Stimulated activated naive CD4-positive, alpha-beta T cell treated with Interleukin-2 at 50 U/mL for 16 hours (primary cell): ENCODE results near the gene MYO7B.

ENCODE experiments used
- DNase-seq: peaks from one replicate; lab custom pipeline; 2025; lab: John Stamatoyannopoulos, UW

The MYO7B gene

DNA sequence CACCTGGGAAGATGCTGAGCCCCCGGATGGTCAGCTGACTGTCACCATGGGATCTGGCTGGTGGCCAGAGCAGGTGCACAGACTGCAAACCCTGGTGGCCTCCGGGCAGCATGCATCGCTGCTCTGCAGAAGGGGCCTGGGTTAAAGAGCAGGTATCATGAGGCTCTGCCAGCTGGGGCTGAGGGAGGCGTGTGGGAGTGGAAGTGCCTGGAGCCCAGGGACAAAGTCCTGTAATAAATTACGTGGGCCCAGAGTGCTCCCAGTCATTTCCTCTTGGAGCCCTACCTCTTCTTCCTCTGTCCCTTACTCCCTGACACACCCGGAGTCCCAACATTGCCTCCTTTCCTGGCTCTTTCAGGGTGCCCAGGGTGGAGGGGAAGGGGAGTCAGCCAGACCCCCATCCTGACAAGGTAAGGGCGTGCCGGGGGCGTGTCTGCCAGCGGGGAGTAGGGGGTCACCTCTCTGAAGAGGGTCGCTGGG is at the start of gene MYO7B:
TSS of gene MYO7B (plus strand) at position 262 of the 480 bp plus-strand sequence. CDS start 24,040 bp downstream, outside the sequence.
- DNase-seq: no peak

DNA sequence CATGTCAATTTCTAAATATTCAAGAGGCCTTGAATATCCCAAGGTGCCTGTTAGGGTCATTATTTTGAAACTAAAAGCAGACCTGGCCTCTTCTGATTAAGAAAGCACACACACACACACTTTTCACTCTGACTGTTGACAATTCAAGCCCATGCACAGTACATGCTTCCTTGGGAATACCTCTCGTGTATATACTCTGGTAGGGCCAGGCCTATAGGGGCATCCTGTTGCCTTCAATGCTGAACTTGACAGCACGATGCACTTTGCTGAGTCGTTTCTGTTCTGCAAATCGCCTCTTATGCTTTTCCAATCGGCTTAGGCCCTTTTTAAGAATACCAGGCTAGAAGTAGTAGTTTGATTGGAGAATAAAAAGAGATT is 49.8 kb upstream of the MYO7B start:
- DNase-seq: no peak

DNA sequence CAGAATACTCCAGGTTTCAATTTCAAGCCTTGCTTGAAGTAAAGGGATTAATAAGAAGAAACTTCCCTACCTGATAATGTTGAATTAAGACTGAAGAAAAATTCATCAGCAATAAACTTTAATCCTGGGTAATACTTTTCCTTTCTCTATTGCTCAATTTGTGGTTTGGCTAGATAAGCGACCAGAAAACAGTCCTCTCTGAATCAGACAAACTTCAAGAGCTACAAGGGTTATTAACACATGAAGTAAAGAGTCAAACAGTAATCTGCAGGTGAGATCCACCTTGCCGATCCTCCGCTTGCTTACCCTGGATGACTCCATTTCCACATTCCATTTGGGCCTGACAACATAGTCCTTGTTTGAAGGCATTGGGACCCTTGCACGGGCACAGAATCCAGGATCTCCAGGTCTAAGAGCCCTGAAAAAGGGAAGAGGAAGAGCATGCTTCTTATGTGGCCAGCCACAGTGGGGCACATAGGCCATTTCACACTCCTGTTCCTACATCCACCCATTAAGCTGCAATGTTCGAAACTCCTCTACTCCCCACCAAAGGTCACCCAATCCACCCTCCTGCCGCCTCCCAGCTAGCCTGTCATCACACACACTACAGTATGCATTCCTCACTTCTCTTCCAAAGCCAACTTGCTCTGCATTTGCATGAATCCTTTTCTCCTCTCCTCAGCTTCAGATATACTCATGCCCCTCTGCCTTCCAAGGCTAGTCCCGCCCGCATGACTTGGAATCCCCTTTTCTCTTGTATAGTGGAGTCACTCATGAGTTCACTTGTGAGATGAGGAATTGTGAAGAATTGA is 49.0 kb upstream of the MYO7B start:
- no peak for DNase-seq

DNA sequence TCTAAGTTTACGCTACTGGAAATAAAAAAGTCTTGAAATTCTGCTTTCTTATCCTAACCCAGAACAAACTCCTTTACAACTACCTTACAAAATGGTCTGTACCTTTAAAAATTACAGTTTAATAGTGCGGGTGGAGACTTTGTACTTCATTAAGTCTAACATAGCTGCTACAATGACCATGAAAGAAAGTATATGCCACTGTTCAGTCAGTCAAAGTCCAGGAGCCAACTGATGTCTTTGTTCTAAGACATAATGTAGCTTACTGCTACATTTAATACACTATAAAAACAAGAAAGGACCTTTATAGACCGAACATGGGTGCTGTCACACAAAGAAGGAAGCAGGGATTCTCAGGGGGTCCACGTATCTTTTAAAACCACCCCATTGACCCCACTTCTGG is 45.2 kb upstream of the MYO7B start:
- DNase-seq: no peak

DNA sequence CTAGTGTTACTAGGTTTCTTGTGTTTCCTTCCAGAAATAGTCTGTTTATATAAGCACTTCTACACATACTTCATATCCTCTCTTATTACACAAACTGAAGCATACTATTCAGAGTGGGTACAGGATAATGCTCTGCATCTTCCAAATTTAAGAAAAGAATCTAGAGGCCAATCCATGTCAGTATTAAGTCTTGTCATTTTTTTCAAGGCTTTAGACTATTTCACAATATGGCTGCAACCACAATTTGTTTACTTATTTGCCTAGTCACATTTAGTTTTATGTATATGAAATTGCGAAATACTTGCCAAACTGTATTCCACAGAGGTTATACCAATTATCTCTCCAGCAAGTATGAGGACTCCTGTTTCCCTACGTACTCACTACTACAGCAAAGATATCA is 37.1 kb upstream of the MYO7B start:
- no peak for DNase-seq

DNA sequence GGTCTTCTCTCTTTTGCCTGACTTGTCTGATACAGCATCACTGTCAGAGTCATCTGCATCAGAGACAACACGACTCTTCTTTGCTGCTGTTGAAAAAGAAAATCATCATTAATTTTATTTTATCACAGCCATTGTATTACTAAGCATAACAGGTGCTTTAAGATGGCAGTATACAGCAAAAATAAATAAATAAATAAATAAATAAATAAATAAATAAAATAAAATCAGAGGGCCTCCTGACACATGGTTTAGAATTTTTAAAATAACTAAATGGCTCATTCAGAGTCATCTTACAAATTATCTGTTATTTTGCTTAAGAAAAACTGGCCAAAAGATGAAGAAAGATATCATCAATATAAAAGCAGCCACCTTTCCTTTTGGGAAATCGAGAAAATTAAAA is 32.0 kb upstream of the MYO7B start:
- DNase-seq: no peak

DNA sequence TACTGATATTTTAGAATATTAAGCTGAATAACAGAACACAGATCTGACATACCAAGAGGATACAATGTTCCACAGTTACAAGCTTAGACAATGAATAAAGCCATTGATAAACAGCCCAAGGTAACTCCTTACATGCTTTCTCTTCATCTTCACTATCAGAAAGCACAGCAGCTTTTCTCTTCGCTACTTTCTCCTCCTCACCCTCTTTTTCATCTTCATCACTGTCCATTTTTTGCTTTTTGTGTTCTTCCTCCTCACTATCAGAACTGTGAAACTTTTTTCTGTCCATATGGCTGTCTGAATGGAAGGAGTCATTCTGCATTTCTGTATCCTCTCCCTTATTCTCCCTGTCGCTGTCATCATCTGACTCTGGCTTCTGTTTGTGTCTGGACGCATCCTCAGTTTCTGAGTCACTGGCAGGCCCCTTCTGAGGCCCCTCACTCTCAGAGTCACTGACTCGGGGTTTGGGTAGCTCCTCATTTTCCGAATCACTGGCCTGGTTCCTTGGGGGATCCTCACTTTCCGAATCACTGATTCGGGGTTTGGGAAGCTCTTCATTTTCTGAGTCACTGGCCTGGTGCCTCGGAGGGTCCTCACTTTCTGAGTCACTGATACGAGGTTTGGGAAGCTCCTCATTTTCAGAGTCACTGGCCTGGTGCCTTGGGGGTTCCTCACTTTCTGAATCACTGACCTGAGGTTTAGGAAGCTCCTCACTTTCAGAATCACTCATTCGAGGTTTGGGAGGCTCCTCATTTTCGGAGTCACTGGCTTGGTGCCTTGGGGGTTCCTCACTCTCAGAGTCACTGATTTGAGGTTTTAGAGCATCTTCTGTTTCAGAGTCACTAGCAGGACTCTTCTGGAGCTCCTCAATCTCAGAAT is 30.7 kb upstream of the MYO7B start:
- DNase-seq: no peak

DNA sequence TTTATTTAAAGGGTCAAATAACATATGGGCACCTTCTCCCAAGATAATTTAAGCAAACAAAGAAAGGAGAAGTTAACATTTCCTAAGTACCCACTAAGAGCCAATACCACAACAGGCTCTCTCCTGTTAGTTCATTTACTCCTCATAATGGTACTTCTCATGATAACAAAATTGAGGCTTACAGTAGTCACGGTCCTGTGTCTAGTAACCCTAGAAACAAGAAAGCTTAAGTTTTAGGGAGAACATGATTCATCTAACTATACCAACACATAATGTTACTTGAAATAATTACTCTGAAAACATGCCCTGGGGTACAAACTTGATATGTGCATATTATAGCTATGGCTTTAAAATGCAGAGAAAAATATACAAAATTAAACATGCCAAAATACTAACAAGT is 29.0 kb upstream of the MYO7B start:
- DNase-seq: no peak

DNA sequence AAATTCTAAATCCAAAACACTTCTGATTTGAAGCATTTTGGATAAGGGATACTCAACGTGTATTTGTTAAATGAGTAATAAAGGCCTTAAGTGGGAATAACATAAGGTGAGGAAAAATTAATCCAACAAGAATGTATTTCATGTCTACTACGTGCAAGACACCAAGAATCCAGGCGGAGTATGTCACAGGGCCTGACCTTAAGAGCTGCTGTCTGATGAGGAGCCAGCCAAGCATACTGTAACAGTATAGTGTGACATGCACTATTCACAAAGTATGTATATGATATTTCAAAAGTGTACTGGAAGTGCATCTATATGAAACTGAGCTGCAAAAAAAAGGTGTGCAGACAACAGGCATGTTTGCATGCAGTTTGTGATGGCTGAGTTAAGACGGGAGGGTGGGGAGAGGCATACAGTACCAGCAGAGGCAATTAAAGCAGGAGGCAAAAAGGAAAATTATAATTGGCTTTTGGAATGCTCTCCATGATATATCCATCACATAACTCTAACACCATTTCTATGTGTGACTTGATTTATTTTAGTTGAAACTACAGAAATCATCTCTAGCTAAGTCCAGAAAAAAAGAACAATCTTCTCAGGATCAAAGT is 27.4 kb upstream of the MYO7B start:
- no peak for DNase-seq

DNA sequence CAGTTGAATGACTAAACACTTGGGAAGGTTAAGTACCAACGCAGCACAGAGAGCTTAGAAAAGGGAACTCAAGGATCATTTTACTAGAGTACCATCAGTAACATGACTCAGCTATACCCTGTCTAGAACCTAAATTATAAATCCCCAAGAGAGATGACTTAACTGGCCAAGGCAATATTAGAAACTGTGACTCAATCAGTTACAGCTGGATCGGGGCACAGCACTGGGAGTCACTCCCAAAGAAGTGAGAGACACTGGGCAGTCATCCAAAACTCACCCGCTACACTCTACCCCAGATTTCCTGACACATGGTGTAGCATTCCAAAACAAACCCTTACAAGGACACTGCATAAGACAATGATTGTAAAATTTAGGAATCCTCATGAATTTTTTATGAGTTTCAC is 26.9 kb upstream of the MYO7B start:
- DNase-seq: no peak

DNA sequence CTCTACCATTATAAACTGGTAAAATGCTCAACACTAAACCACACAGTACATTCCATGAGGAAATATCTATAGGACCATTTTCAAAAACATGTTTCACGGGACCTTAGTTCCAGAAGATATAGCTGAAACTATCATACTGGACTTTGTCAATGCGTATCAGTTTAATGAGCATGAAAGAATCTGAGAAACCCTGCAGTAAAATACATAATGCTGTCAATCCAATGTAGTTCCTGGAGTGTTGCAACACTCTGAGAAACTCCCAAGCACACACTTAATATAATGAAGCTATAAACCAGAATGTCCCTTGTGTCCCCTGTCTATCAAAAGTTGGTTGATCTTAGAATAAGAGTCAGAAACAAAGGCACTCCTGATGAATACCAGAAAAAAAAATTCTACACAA is 25.4 kb upstream of the MYO7B start:
- no peak for DNase-seq

DNA sequence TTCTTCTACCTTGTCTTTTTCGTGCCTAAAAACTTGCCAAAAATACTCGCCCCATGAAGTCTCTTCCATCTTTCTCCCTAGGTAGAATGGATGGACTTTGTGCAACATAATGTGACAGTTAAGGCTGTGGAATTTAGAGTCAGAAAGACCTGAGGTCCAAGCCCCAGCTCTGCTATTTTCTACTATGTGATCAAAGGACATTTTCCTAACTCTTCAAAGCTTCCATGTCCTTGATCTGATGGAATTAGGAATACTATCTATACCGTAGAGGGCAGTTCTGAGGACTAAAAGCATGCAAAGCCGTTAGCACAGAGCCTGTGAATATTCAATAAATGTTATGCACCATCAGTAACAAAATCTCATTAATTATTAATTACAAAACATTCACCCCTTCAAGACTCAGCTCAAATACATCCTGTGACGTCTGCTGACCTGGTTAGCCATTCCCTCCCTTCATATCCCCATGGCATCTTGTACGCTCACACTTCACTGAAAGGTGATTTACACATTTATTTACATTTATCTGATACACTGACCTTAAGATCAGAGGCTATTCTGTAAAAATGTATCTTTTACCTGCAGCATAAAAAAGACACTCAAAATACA is 24.3 kb upstream of the MYO7B start:
- DNase-seq: no peak

DNA sequence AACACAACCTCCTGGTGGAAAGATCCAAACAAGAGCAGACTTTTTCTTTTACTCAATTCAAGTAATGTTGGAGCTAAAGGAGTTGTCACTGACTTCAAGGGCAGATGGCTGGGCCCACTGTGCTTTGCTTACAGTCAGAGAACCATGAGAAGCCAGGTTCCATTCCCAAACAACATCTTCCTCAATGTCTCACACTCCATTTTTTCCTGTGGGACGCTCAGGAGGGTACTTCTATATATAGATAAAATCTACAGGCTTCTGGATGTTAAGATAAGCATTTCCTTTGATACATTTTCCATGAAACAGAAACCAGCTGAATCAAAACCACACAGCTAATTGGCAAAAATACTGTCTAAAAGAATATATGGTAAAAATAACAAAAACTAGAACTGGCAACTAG is 23.6 kb upstream of the MYO7B start:
- no peak for DNase-seq

DNA sequence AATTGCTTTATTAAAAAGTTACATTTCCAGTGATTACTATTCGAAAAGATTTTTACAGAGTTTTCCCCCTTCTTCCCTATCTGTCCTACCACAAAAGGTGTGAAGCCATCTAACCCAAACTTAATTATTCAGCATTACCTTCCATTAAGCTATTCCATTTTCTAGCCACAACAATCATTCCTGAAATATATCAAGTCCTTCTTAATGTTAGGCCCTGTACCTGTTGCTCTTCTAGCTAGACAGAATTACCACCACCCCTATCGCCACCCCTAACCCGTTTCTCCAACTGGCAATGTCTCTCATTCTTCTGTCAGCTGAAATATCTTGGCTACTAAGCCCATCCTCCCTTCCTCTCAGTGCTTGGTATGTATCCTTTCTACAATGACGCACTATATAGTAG is 23.1 kb upstream of the MYO7B start:
- DNase-seq: no peak

DNA sequence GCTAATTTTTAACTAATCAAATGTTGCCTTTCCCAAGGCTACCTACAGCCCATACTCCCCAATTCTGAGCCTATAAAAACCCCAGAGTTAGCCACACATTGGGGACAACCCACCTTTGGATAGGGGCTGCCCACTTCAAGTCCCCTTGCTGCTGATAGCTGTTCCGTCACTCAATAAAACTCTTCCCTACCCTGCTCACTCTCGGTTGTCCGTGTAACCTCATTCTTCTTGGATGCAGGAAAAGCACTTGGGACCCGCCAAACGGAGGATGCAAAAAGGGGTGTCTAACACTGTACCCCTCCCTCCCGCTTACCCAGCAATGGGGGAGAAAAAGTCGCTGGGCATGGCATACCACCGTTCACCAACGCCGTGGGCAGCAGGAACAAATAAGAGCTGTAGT is 21.4 kb upstream of the MYO7B start:
- no peak for DNase-seq

DNA sequence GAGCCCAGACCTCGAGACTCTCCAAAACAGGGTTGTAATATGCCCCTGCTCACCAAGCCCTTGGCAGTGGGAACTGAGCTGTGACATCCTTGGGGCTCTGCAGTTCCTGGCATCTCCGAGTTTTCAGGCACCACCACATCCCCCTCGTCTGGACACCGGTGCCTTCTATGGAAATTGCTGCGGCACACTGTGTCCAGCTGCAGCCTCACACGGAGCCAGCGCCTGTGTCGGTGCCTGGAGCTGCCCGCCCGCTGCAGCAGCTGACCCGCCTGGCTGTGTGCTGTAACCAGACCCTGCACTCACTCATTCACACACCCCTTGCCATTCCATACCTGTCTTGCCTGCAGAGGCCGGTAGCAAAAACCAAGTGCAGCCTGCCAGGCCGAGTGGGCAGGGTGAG is 21.0 kb upstream of the MYO7B start:
- no peak for DNase-seq

DNA sequence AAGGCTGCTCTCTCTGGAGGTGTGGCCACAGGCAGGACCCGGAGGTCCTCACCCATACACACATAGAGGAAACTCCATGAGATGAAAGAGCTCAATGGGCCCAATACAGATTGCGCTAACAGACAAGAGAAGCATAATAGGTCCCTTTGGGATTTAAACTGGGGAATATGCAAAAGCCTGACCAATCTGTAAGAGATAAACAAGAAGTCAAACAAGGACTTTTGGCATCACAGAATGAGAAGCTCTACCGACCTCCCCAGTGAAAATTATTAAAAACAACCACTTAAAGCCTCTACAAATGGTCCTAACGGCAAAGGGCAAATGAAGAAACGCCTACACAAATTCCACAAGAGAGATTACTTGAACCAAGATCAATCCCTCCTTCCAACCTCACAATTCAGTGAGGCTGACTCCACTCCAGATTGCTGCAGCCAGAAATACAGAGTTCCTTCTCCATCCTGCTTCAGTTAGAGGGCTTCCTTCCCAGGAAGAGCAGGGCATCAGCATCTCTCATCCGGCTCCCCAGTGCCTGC is 20.0 kb upstream of the MYO7B start:
- DNase-seq: no peak

DNA sequence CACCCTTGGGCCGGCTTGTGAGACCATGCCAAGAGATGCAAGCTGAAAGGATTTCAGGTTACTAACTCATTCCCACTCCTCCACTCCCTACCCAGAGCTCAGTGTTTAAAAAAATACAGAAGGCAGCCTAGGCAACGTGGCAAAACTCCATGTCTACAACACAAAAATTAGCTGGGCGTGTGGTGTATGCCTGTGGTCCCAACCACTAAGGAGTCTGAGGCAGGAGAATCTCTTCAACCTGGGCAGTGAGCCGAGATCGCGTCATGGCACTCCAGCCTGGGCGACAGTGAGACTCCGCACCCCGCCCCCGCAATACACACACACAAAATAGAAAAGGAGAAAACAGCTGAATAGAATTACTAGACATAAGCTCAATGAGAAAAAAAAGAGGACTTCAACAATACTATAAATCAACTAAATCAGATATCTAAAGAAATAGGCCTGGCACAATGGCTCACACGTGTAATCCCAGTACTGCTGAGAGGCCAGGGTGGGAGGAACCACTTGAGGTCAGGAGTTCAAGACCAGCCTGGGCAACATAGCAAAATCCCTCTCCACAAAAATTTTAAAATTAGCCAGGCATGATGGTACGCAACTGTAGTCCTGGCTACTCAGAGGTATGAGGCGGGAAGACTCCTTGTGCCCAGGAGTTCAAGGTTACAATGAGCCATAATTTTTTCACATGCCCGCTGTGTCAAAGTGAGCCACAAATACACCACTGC is 19.3 kb upstream of the MYO7B start:
- no peak for DNase-seq

DNA sequence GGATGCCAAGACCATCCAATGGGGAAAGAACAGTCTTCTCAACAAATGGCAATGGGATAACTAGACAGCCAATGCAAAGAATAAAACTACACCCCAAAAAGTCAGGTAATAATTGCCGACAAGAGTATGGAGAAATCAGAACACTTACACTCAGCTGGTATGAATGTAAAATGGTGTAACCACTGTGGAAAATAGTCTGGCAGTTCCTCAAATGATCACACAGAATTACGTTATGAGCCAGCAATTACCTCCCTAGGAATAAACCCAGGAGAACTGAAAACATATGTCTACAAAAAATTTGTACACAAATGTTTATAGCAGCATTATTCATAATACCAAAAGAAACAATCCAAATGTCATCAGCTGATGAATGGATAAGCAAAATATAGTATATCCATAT is 18.0 kb upstream of the MYO7B start:
- DNase-seq: no peak

DNA sequence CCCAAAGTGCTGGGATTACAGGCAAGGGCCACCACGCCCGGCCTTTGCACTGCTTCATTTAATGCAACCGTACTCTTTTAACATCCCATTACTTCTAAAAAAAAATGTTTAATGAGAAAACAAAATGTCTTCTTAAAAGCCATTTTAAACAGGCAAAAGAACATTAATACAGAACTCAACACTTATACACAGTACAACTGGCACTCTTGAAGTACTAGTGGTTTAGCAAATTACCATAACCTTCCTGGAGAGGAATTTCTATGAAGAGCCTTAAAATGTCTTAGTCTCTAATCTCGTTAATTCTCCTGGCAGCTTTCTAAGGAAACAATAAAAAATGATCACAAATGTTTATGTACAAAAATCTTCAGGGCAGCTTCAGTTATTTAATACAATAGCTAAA is 15.1 kb upstream of the MYO7B start:
- DNase-seq: no peak

DNA sequence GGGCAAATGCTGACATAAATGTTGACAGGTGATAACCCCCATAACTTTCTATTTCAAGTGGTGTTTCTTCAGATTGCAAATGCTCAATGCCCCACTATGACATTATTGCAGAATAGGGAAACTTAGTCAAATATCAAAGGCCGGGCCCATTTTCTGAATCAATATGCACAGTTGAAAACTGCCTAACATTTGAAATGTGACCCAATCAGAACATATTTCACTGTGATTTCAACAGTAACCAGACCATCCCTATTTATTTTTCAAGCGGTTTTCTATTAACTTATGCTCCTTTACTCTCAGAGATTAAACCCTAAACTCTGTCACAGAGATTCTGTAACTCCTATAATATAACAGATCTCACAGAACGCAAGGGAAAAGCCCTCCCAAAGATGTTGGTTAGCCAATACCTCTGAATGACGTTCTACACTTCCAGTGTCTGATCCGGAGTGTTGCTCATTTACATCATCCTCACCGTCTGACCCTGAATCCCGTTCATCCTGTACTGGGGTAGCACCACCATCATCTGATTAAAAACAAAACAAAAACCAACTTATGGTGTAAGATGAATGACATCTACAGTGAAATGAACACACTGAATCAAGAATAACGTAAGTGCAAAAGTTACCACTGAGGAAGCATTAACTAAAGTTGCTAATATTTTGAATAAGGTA is 12.1 kb upstream of the MYO7B start:
- no peak for DNase-seq
